HUES48 (cell line): Measurements from ENCODE around the gene EP300.
"Not testable (repeated sequence)": the region's sequence is repeated elsewhere in the genome, so short reads cannot be mapped to it uniquely, and the experiment has no call there.

Source experiments
- H3K27ac ChIP-seq: one replicate; pipeline ENCODE4 v1.7.0; 2013; ENCODE audit warnings: low read depth, low read length, inconsistent platforms
- H3K27me3 ChIP-seq: 2 replicates; pipeline ENCODE4 v1.6.1; 2013; ENCODE audit warnings: mild to moderate bottlenecking, low read length; ENCODE audit not compliant: control insufficient read depth, insufficient read depth
- H3K36me3 ChIP-seq: 2 replicates; pipeline ENCODE4 v1.6.1; 2013; ENCODE audit warnings: low read length; ENCODE audit not compliant: control insufficient read depth, insufficient read depth
- H3K4me1 ChIP-seq: 2 replicates; pipeline ENCODE4 v1.6.1; 2013; ENCODE audit warnings: mild to moderate bottlenecking, low read length; ENCODE audit not compliant: control insufficient read depth, insufficient read depth
- H3K4me3 ChIP-seq: 2 replicates; pipeline ENCODE4 v1.5.1; 2013; ENCODE audit warnings: mild to moderate bottlenecking, low read depth, low read length
- H3K9ac ChIP-seq: 2 replicates; pipeline ENCODE4 v1.6.1; 2013; ENCODE audit warnings: mild to moderate bottlenecking, low read depth, low read length, moderate library complexity
- H3K9me3 ChIP-seq: 2 replicates; pipeline ENCODE4 v1.6.1; 2013; ENCODE audit warnings: low read length; ENCODE audit not compliant: control insufficient read depth, insufficient read depth

The EP300 gene

GRCh38 chr22:41085842-41086241 lies 6.5 kb upstream of the EP300 start:
- no peak overlapping the region for H3K9ac ChIP-seq
- H3K4me3 ChIP-seq, result no peak overlapping the region
- H3K9me3 ChIP-seq, result no peaks in the 10 kb centered on the region
- no peaks in the 10 kb centered on the region for H3K36me3 ChIP-seq
- H3K27me3 ChIP-seq, result no peaks in the 10 kb centered on the region
- H3K4me1 ChIP-seq, result peaks cover 5% of the 10 kb centered on the region; the same call in 1 of the 2 replicates
- no peak overlapping the region for H3K27ac ChIP-seq

GRCh38 chr22:41091132-41092022 lies 1.0 kb upstream of the EP300 start:
- peaks cover 8% of the 10 kb centered on the region; the same call in 1 of the 2 replicates for H3K36me3 ChIP-seq
- H3K4me3 ChIP-seq, result peak overlapping the region; percentile 94
- peaks cover 13% of the 10 kb centered on the region; the same call in 1 of the 2 replicates for H3K4me1 ChIP-seq
- H3K9ac ChIP-seq, result peak overlapping the region; percentile 99
- H3K27ac ChIP-seq, result peak overlapping the region; percentile 100
- H3K9me3 ChIP-seq, result no peaks in the 10 kb centered on the region
- H3K27me3 ChIP-seq, result no peaks in the 10 kb centered on the region

- H3K27ac ChIP-seq, result peak overlapping the region; percentile 100
- peak overlapping the region; percentile 94 for H3K4me3 ChIP-seq
- peaks cover 8% of the 10 kb centered on the region; the same call in 1 of the 2 replicates for H3K36me3 ChIP-seq
- H3K27me3 ChIP-seq, result no peaks in the 10 kb centered on the region
- H3K4me1 ChIP-seq, result peaks cover 13% of the 10 kb centered on the region; the same call in 1 of the 2 replicates
- H3K9ac ChIP-seq, result peak overlapping the region; percentile 99
- no peaks in the 10 kb centered on the region for H3K9me3 ChIP-seq
Observed at GRCh38 chr22:41092847-41093411, 537 bp downstream of the EP300 start.

GRCh38 chr22:41094041-41094593 lies 1.7 kb downstream of the EP300 start:
- no peaks in the 10 kb centered on the region for H3K9me3 ChIP-seq
- peak overlapping the region; percentile 94 for H3K4me3 ChIP-seq
- peaks cover 12% of the 10 kb centered on the region; the same call in 1 of the 2 replicates for H3K36me3 ChIP-seq
- no peak overlapping the region for H3K27ac ChIP-seq
- H3K27me3 ChIP-seq, result no peaks in the 10 kb centered on the region
- H3K4me1 ChIP-seq, result peaks cover 13% of the 10 kb centered on the region; the same call in 1 of the 2 replicates
- H3K9ac ChIP-seq, result 0 out of 2 replicates have a peak overlapping the region, but pooled peaks have one; percentile 38

GRCh38 chr22:41096391-41096790 lies 4.0 kb downstream of the EP300 start:
- H3K27me3 ChIP-seq, result no peaks in the 10 kb centered on the region
- peaks cover 24% of the 10 kb centered on the region for H3K36me3 ChIP-seq
- peaks cover 8% of the 10 kb centered on the region; the same call in 1 of the 2 replicates for H3K4me1 ChIP-seq
- H3K27ac ChIP-seq, result no peak overlapping the region
- H3K4me3 ChIP-seq, result no peak overlapping the region
- no peaks in the 10 kb centered on the region for H3K9me3 ChIP-seq
- no peak overlapping the region for H3K9ac ChIP-seq

- Histone ChIP-seq H3K9me3 (no peaks in the 10 kb centered on the region), H3K36me3 (peaks cover 27% of the 10 kb centered on the region), H3K4me1 (peaks cover 8% of the 10 kb centered on the region; the same call in 1 of the 2 replicates)
Observed at GRCh38 chr22:41096841-41097240, 4.4 kb downstream of the EP300 start.

GRCh38 chr22:41099036-41099435 lies 6.6 kb downstream of the EP300 start:
- Histone ChIP-seq H3K4me3 (no peak overlapping the region), H3K9me3 (no peaks in the 10 kb centered on the region), H3K27ac (no peak overlapping the region), H3K9ac (no peak overlapping the region), H3K27me3 (no peaks in the 10 kb centered on the region), H3K36me3 (peaks cover 33% of the 10 kb centered on the region), H3K4me1 (peaks cover 8% of the 10 kb centered on the region; the same call in 1 of the 2 replicates)

More at GRCh38 chr22:41096841-41097240, 4.4 kb downstream of the EP300 start:
- Histone ChIP-seq H3K27me3 (no peaks in the 10 kb centered on the region), H3K27ac (no peak overlapping the region), H3K4me3 (no peak overlapping the region), H3K9ac (no peak overlapping the region)

- Histone ChIP-seq H3K9me3 (no peaks in the 10 kb centered on the region), H3K4me1 (no peaks in the 10 kb centered on the region), H3K27me3 (no peaks in the 10 kb centered on the region), H3K36me3 (peaks cover 30% of the 10 kb centered on the region), H3K27ac (no peak overlapping the region), H3K9ac (no peak overlapping the region), H3K4me3 (no peak overlapping the region)
Observed at GRCh38 chr22:41106122-41106968, 14.0 kb downstream of the EP300 start.

- H3K9me3 ChIP-seq, H3K27me3 ChIP-seq, H3K27ac ChIP-seq, H3K4me3 ChIP-seq, H3K9ac ChIP-seq, H3K4me1 ChIP-seq: not testable (repeated sequence)
- H3K36me3 ChIP-seq, result peaks cover 28% of the 10 kb centered on the region
Observed at GRCh38 chr22:41106969-41107325, 14.6 kb downstream of the EP300 start.

GRCh38 chr22:41110968-41111367 lies 18.6 kb downstream of the EP300 start:
- Histone ChIP-seq H3K4me1 (no peaks in the 10 kb centered on the region), H3K27ac (no peak overlapping the region), H3K27me3 (no peaks in the 10 kb centered on the region), H3K9ac (no peak overlapping the region), H3K4me3 (no peak overlapping the region), H3K36me3 (peaks cover 32% of the 10 kb centered on the region), H3K9me3 (no peaks in the 10 kb centered on the region)
